ENCODE results near the gene CERS6.

The CERS6 gene

DNA sequence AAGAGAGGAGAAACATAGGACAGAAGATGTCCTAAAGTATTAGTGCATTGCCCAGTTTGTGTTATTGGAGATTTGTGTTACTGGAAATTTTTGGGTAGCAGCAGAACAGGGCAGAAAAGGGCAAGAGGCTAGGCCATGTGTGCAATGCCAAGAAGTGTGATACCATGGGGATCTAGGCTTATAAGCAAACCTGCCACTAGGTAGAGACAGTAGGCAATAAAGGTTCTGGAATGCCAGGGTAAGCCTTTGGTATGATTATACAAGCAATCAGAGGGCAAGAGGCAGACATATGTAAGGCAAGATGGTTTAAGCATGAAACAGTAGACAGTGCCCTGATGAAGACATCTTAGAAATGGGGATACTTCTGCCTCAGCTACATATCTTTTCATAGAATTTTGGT lies 12.3 kb upstream of the CERS6 start:
- DNase-seq: no peak

DNA sequence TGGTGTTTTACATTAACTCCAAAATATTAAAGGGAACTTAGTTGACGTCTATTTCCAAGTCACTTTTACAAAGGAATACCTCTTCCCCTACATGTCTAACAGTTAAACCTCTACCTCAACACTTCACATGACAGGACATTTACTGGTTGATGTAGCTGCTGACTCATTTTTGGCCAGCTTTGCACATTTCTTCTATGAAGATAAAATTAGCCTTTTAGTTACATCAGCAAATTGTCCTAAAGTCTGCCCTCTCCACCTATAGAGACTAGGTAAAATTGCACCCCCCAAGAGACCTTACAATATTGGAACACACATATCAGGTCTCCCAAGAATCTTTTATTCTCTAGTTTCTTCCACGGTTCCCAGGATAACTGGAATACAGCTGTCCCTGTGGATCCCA lies 10.1 kb upstream of the CERS6 start:
- no peak for DNase-seq

DNA sequence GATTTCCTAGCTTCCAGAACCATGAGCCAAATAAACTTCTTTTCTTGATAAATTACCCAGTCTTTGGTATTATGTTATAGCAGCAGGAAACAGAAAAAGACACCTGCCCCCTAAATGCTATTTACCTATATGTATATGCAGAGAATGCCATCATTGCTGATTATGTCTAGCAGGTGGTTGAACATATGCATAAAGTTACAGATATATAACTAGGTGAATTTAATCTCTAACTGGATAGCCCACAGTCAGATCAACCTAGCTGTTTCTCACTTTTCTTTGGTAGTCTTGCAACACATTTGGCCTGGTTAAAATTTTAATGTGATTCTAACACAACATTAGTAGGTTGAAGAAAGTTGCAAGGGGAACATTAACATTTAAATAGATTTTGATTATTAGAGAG lies 7.1 kb upstream of the CERS6 start:
- DNase-seq: no peak

DNA sequence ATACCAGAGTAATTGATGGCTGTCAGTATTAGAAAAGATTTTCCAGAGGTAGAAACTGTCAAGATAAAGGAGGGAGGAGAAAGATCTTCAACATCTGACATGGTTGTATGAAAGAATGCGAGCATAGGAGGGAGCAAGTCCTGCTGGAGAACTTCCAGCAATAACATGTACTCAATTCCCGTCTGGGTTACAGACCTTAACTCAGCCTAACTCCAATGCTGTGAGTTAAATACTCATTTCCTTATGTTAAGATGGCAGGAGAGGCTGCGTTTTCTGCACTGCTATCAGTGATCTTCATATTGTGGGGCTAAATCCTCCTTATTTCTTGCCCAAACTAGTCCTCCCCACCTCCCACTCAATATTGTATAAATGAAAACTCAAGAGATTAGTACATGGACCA lies 6.7 kb upstream of the CERS6 start:
- DNase-seq: no peak

DNA sequence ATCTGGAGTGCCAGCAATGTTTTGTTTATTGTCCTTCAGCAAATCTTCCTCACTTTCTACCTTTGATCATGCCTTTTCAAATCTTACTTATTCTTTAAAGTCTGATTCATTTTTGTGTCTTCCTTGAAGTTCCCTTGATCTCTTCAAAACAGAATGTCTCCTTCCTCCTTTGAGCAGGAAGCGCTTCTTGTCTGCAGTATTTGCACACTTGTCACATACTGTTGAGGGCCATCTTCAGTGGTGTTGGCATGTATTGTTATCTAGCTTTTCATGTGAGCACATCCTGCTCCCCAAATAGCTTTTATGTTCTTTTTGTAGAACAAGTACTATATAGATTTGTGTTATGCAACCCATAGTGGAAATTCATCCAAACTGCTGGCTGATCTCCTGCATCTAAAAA lies 5.9 kb upstream of the CERS6 start:
- DNase-seq: no peak

DNA sequence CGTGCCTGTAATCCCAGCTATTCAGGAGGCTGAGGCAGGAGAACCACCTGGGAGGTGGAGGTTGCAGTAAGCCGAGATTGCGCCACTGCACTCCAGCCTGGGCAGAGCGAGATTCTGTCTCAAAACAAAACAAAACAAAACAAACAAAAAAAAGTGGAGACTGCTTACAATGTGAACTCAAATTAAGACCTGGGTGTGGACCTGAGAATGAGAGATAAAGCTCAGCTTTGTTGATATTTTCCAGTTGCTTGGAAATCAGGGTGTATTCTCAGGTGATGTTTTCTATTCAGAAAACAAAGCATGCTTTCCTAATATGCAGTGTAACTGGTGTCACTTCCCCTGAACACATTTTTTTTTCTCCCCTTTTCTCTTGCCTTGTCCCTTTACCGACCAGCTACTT lies 5.3 kb upstream of the CERS6 start:
- DNase-seq: no peak

DNA sequence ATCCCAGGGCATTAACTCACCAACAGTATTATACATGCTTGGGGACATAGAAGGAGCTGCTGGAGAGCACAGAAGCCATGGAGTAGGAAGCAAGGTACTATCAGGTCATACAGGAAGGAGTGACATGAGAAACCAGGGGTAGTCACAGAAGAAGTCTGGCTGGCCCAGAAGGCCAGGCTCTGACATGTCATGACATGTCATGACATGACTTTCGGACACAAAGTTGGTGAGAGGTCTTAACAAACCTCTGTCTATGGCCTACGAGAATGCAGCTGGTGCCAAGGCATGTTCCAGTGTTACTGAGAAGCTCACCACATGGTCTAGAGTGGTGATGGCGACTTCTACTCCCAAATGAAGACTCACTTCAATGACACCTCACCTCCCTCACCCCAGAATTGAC lies 3.3 kb upstream of the CERS6 start:
- no peak for DNase-seq

DNA sequence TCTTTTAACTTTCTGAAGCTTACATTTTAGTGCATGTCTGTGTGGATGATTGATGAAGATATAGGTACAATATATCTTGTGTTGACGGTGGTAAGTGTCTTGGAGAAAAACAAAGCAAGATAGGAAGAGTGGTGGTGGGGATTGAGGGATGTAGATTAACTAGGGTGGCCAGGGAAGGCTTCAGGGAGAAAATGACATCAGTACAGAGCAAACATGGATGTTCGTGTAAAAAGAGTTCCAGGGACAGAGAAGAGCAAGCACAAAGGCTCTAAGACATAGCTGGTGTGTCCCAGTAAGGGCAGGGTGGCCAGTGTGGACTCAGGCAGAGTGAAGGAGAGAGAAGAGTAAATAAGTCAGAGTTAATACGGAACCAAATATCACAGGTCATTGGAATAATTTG lies 2.7 kb upstream of the CERS6 start:
- DNase-seq: no peak

DNA sequence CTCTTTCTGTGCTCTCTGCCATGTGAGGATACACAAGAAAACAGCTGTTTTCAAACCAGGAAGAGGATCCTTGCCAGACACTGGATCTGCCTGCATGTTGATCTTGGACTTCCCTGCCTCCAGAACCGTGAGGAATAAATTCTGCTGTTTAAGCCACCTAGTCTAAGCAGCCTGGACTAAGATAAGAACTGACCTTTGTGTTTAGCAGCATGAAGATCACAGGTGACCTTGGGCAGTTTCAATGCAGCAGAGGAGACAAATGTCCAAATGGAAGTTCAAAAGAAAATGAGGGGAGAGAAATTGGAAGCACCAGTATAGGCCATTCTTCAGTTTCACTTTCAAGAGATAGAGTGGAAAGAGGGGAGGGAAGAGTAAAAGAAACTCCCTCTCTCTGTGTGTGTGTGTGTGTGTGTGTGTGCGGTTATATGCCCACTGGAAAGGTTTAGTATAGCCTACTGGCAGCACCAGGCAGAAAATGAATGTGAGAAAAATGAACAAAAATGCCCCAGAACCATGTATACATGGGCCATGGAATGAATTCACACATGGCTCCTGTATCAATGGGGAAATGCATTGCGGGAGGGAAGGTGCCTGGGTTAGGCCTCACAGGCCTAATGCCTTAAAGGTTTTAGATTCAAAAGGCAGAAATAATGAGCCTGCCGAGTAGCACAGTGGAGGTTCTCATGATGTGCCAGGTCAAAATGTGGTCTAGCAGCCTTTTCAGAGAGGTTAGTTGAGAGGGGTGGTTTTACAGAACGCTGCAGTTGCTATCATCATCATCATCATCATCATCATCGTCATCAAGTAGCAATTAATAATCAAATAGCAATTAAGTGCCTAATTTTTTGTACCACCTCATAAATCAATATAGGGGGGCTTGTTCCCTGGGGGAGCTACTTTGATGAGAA lies 1.1 kb upstream of the CERS6 start:
- DNase-seq: no peak

DNA sequence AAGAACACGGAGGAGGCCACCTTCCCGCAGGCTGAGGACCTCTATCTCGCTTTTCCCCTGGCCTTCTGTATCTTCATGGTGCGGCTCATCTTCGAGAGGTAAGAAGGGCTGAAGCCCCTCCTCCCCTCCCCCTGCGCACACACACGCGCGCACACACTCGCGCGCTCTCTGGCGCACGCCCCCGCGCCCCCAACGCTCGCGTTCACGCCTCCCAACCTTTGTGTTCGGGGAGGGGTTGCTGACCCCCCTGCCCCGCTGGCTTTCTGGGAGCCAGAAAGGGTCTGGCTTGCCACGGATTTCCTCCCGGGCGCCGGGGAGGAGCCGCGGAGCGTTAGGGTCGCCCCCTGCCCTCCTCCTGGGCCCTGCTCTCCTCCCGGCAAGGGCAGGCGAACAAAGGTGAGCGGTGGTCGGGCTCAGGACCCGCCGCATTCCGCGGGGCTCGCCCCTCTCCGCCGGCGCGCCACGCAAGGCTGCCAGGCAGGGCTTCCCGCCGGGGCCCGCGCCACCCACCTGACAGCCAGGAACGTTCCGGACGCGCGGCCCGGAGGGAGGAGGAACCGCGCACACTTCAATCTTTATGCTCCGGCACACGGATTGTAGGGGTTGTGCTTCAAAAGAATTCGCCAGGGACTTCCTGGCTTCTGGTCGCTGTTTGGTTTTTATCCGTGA lies 583 bp downstream of the CERS6 start:
- no peak for DNase-seq

DNA sequence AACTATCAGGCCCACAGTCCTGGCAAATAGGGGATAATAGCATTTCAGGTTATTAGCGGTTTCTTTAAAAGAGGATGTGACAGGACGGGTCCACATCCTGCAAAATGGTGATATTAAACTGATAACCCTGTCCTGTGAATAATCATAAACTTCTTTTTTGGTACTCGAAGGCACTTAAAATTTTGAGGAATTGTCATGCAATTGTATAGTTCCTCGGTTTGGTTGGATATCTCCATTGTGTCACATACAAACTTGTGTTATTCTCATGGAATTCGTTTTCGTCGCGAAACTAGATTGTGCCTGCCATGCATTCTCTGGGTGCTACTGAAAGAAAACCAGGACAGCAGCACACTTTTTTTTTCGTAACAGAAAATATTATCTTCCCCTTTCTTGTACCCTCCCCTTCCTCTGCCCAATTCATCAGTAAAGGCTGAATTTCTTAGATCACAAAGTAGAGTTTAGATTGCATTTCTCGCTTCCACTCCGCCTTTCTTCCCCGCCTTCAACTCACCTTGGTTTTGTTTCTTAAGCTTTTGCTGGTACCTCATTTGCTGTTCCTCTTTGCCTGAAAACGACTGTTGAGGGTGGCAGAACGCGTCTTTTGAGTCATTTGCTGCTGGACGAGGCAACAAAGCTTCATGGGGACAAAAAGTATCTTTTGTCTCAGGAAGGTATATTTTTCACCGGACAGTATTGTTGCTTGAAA lies 1.3 kb downstream of the CERS6 start:
- DNase-seq: no peak

DNA sequence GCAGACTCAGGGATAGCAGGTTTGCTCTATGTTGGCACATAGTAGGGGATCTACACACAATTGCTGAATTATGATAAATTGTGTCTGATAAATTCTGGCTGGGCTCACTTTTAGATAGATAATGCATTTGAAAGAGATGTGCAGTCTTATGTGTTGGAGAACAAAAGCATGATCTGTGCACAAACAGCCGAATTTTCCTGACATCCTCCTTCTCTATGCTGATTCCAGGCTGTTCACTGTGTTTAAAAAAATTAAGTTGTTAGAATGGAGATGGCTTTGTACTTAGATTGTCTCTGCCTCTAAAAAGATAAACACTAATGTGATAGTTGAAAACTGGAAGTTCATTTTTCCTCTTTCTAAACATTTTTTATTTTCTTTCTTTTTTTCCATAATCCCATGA lies 2.1 kb downstream of the CERS6 start:
- DNase-seq: no peak

DNA sequence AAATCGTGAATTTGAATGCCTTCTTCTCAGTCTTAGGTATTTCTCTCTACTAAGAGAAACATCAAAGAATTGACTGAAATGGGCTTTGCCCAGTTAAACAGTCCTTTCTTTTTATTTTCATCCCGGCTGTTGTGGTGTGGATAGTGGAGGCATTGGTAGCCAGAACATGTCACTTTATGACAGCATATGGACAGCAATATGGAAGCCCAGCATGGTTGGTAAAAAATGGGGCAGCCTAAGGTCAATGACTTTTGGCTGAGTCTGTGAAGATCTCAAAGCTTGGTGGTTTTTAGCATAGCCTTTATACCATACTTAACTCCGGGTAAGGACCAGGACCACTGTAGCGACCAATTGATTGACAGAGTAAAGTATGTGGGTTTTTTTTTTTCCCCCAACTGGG lies 3.2 kb downstream of the CERS6 start:
- DNase-seq: no peak

DNA sequence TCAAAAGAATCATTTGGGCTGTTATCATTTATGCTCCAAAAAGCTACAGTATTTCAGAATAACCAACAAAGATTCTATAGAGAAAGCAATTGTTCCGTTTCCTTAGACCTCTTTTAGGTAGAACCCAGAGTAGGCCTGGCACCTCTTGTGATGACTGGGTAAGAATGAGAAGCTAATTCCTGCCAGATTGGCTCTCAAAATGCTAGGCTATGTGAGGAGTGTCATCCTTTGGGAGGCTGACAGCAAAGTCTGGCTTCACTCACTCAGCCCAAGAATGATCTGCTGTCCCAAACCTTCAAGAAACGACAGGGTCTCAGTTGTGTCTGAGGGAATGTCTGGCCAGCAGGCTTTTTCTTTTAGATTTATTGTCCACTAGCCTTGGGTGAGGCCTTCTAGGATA lies 4.5 kb downstream of the CERS6 start:
- DNase-seq: no peak

DNA sequence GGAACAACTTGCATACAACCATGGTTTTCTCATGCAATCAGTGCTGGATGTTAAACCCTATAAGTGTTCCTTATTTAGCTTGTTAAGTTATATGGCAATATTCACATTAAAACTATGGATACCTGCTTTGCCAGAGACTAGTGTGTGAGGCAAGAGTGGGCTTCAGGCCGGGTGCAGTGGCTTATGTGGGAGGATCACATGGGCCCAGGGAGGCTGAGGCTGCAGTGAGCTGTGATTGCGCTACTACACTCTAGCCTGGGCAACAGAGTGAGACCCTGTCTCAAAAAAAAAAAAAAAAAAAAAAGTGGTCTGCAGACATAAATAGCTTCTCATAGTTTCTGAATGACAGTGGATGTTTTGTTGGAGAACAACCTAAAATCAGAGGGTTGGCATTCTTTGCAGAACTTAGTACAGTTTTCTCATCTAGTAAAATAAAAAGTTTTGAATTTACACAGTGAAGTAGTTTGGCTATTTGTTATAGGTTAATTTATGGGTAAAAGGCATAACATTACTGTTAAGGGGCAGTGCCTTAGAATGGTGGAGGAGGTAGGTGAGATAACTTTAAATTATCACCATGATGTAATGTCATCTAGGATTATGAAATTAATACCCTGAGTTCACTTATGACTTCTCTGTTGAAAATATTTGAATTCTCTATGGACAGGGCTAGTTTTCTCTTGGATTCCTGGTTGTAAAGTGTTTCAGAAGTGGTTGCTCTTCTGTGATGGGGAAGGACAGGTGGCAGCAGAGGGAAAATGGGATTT lies 5.3 kb downstream of the CERS6 start:
- no peak for DNase-seq

DNA sequence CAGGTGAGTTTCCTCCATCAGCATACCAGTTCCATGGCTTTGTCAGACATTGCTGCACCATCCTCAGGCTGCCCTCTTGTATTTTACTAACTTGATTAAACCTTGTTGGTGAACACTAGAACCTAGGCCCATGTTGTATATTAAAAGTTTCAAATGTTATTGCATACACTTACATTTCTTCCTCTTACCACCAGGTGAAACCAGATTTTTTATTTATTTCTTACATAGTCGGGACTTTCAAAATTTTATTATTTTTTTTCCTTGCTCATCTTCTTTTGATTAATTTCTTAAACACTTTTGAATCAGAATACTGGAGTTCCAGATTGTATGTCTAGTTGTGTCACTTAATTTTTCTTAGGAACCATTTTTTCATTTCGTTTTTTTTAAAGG lies 5.9 kb downstream of the CERS6 start:
- DNase-seq: no peak

DNA sequence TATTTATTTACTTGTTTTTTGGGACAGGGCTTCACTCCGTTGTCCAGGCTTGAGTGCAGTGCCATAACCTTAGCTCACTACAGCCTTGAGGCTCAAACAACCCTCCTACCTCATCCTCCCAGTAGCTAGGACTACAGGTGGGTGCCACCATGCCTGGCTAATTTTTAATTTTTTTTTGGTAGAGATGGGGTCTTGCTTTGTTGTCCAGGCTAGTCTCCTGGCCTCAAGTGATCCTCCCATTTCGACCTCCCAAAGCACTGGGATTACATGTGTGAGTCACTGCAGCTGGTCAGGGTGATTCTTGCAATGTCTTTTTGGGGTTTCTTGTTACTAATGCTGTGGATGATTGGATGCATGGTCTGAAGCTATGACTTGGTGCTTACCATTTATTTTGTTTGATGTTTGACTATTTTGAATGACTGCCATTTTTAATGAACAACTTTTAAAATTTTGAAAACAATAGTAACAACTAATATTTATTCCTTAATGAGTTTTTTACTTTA lies 6.5 kb downstream of the CERS6 start:
- no peak for DNase-seq

DNA sequence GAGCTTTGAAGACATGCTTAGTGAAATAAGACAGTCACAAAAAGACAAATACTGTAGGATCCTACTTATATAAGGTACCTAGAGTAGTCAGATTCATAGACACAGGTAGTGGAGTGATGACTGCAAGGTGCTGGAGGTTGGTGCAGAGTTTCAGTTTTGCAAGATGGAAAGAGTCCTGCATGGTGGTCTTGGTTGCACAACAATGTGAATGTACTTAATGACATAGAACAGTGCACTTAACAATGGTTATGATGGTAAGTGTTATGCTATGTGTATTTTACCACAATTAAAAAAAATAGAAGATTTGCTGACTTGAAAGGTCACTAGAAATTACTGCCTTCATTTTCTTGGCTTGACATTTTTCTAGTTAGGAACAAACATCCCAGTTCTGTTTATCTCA lies 9.5 kb downstream of the CERS6 start:
- DNase-seq: no peak

DNA sequence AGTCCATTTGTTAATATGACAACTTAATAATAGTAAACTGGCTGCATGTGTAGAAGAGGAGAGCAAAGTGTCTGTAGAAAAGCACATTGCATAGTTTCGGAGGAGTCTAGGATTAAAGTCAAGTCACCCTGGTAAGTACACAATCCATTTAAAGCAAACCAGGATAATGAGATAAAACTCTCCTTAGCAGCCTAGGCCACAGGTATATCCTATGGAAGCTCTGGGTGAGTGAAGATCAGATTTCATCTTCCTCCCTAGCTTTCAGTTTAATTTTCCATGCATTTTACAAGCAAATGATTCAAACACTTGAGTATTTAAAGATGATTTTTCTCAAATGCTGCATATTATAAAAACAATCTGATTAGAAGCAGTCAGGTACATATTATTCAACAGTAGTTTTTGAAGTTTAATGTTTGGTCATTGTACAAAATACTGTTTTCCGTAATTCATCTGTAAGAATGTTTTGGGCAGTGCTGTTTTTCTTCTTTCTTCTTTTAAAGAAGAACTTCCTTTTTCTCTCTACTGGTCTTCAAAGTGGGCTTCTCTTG lies 10.2 kb downstream of the CERS6 start:
- no peak for DNase-seq

DNA sequence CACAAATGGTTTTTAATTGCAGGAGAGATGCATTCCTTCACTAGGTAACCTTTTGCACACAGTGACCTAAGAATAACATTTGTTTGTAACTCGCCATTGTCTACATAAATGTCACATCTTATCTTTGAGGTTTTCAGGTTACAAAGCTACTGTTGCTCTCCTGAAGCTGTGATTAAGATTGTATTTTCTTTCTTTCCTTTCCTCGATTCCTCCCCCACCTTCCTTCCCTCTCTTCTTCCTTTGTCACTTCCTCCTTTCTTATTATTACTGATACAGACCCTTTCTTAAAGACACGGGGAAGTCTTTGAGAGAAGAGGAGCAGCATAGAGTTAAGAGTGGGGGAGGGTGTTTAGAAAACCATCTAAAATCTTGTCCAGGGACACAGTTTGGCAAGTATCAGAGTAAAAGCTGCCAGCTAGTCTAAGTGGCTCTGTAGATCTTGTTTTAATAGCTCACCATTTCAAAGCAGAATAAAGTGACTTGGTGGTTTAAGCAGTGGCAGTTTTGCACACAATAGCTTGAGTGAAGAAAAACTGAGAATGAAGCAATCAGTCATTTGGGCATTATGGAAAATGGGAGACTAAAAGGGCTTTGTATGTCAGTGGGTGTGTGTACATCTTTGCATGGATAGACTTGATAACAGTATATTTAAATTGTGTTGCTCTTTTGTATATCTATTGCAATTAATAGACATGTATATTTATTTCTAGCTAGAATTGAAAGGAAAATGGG lies 10.9 kb downstream of the CERS6 start:
- DNase-seq: no peak

DNA sequence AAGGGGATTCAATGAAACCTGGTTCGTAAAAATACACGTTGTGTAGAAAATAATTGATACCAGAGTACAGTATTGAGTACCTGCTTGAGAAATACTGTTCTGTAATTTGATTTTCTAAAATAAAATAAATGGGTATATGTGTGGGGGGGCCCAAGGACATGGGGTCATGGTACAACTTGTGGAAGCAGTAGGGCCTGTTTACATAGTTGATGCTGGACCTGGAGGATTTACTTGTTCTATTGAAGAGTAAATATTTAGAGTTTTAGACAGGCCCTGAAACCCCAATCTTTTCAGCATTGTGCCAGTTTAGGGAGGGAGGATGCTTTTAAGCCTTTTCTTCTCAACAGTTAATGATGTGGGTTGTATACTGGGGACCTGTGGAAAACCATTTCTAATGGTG lies 11.7 kb downstream of the CERS6 start:
- DNase-seq: no peak

DNA sequence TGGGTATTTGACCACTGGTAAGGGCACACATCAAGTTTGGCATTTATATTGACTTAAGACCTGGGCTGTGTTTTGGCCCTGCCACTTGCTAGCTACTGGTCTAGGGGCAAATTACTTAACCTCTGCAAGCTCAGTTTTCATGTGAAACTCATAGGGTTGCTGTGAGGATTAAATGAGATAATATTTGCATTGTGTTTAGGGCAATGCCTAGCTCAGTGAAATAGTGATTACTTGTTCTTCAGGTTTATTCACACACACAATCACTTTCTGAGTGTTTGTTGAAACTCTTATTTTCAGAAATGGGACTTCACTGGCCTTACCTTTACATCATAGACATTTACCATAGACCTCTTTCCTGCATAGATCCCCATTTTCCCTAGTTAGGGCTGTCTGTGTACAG lies 12.3 kb downstream of the CERS6 start:
- DNase-seq: no peak
